ENCODE data around the gene KIAA2012.
A peak's percentile ranks its signal among the peaks of the same experiment; 100 is the strongest.

The KIAA2012 gene

GRCh38 chr2:202064881-202065230 is 8.2 kb upstream of the KIAA2012 start:
- no peaks in the 10 kb centered on the region for H3K9me3 ChIP-seq (ENCODE audit: control insufficient read depth, insufficient read depth, low read depth, low read length)
- H3K4me3 ChIP-seq (ENCODE audit: low read depth, low read length) = no peak overlapping the region
- no peaks in the 10 kb centered on the region for H3K4me1 ChIP-seq (ENCODE audit: control insufficient read depth, insufficient read depth, low read length)
- ChIA-PET CTCF (interaction anchor here (0.6 to 2.9 kb wide), 5 partner anchors 38 to 207 kb away, joined by 3 to 9 read pairs (median 6); no protein-coding TSS in a partner anchor), POLR2A (no interaction called here)
- H3K27ac ChIP-seq (ENCODE audit: extremely low read depth, low read depth, low read length) = no peak overlapping the region
- no peak for TF ChIP-seq ZBTB26 (tag by site-specific recombination; optimal IDR thresholded peaks at IDR 0.05)
- no peak for TF ChIP-seq ZNF157 (tag by site-specific recombination; IDR thresholded peaks at IDR 0.05)
- no peak for TF ChIP-seq ZNF76 (tag by site-specific recombination; IDR thresholded peaks at IDR 0.05; ENCODE audit: borderline replicate concordance, low read depth)
- no peak for TF ChIP-seq ZNF362 (tag by site-specific recombination; IDR thresholded peaks at IDR 0.05)
- TF ChIP-seq ZNF530 (tag by site-specific recombination; IDR thresholded peaks at IDR 0.05; ENCODE audit: low read depth) = no peak
- no peak for TF ChIP-seq ZSCAN18 (tag by site-specific recombination; IDR thresholded peaks at IDR 0.05)
- peak; percentile 35; the same call in 1 of the 2 replicates for TF ChIP-seq PRDM10 (tag by site-specific recombination; IDR thresholded peaks at IDR 0.05)
- TF ChIP-seq ZNF48 (tag by site-specific recombination; IDR thresholded peaks at IDR 0.05) = no peak
- H3K36me3 ChIP-seq (ENCODE audit: control insufficient read depth in 2 of 2, insufficient read depth in 1 of 2, low read length in 2 of 2) = no peaks in the 10 kb centered on the region

GRCh38 chr2:202065876-202066275 is 7.2 kb upstream of the KIAA2012 start:
- Histone ChIP-seq H3K9me3 (ENCODE audit: control insufficient read depth, insufficient read depth, low read depth, low read length) (no peaks in the 10 kb centered on the region), H3K4me1 (ENCODE audit: control insufficient read depth, insufficient read depth, low read length) (no peaks in the 10 kb centered on the region), H3K27ac (ENCODE audit: extremely low read depth, low read depth, low read length) (no peak overlapping the region), H3K4me3 (ENCODE audit: low read depth, low read length) (no peak overlapping the region), H3K36me3 (ENCODE audit: control insufficient read depth in 2 of 2, insufficient read depth in 1 of 2, low read length in 2 of 2) (no peaks in the 10 kb centered on the region)
- ChIA-PET CTCF (interaction anchor here (0.7 to 1.8 kb wide), 2 partner anchors 12 to 38 kb away, joined by 3 to 6 read pairs; no protein-coding TSS in a partner anchor), POLR2A (no interaction called here)
- TF ChIP-seq ZNF837 (tag by site-specific recombination; IDR thresholded peaks at IDR 0.05) (no peak), ZNF157 (tag by site-specific recombination; IDR thresholded peaks at IDR 0.05) (no peak), ZNF768 (tag by site-specific recombination; IDR thresholded peaks at IDR 0.05) (no peak), ZNF248 (tag by site-specific recombination; IDR thresholded peaks at IDR 0.05) (no peak), ZNF155 (tag by site-specific recombination; IDR thresholded peaks at IDR 0.05) (no peak), ZNF274 (IDR thresholded peaks at IDR 0.05; ENCODE audit: low read length) (no peak), ZNF274 (tag by site-specific recombination; IDR thresholded peaks at IDR 0.05; ENCODE audit: borderline replicate concordance) (no peak), SCRT2 (tag by site-specific recombination; IDR thresholded peaks at IDR 0.05) (no peak), ZNF223 (tag by site-specific recombination; IDR thresholded peaks at IDR 0.05) (no peak), OVOL3 (tag by site-specific recombination; IDR thresholded peaks at IDR 0.05) (no peak), ZNF510 (tag by site-specific recombination; IDR thresholded peaks at IDR 0.05; ENCODE audit: insufficient replicate concordance) (no peak)
